H1 (cell line): ENCODE data around the gene LRBA. TPM values are rescaled to one million over a fixed set of nuclear protein-coding genes. Genes with fewer than 3 reads are reported as not detected.

Experiments used
- CTCF ChIA-PET: fragments of 300-600 bp; sonication (Branson Sonifier 250); formaldehyde crosslinking; loops from one replicate; lab custom pipeline; 2021; ENCODE audit not compliant: partially characterized antibody; lab: Charles Lee
- POLR2A ChIA-PET: fragments of 300-600 bp; sonication (Branson Sonifier 250); formaldehyde crosslinking; loops from one replicate; lab custom pipeline; 2021; ENCODE audit warnings: inconsistent platforms; ENCODE audit not compliant: partially characterized antibody; lab: Charles Lee
- DNase-seq, 2 experiments: peaks; one replicate each; pipeline versions ENCODE4 v3.0.0 to v3.0.0-alpha.2; 2010 to 2022; ENCODE audit warnings: low spot score in 2 of 2, low read depth in 1 of 2, mixed read lengths in 1 of 2
- FAIRE-seq: peaks from 2 replicates; lab custom pipeline; 2011; peaks lifted over from hg19 to GRCh38; lab: Jason Lieb, UNC
- H2AFZ ChIP-seq: 2 replicates; pipeline ENCODE4 v1.8.1; 2012; ENCODE audit warnings: low read length, inconsistent platforms
- H2AK5ac ChIP-seq: 2 replicates; pipeline ENCODE4 v1.6.1; 2013; ENCODE audit warnings: low read depth, low read length
- H2BK120ac ChIP-seq: replicated peaks from 2 replicates; pipeline ENCODE3; 2013; ENCODE audit warnings: low read depth, low read length, inconsistent platforms
- H2BK12ac ChIP-seq: 2 replicates; pipeline ENCODE4 v1.6.1; 2013; ENCODE audit warnings: low read depth, low read length
- H2BK15ac ChIP-seq: 2 replicates; pipeline ENCODE4 v1.6.1; 2013; ENCODE audit warnings: low read length
- H2BK20ac ChIP-seq: 2 replicates; pipeline ENCODE4 v1.6.1; 2013; ENCODE audit warnings: low read length
- H2BK5ac ChIP-seq: 2 replicates; pipeline ENCODE4 v1.6.1; 2013; ENCODE audit warnings: low read depth, low read length
- H3K14ac ChIP-seq: 2 replicates; pipeline ENCODE4 v1.6.1; 2013; ENCODE audit warnings: inconsistent platforms; ENCODE audit not compliant: insufficient read length
- H3K18ac ChIP-seq: 2 replicates; pipeline ENCODE4 v1.6.1; 2013; ENCODE audit warnings: low read length; ENCODE audit errors: extremely low read depth
- H3K23ac ChIP-seq: 2 replicates; pipeline ENCODE4 v1.6.1; 2013; ENCODE audit warnings: inconsistent platforms; ENCODE audit not compliant: insufficient read length
- H3K23me2 ChIP-seq: 2 replicates; pipeline ENCODE4 v1.6.1; 2013; ENCODE audit warnings: low read depth, low read length
- H3K27ac ChIP-seq: 2 replicates; pipeline ENCODE4 v1.6.1; 2011; ENCODE audit warnings: low read depth, low read length, inconsistent platforms
- H3K27me3 ChIP-seq, 4 experiments: replicated peaks in 1 of 4; 1 replicate in 1 of 4; 2 replicates in 3 of 4; pipeline versions ENCODE4 v1.6.1 to v1.8.1; 2011 to 2013; ENCODE audit warnings: low read length in 3 of 4, mild to moderate bottlenecking in 3 of 4, inconsistent platforms in 2 of 4, mixed read lengths in 2 of 4, moderate library complexity in 1 of 4; ENCODE audit not compliant: control insufficient read depth in 3 of 4, insufficient read depth in 3 of 4; ENCODE audit errors: extremely low read depth in 1 of 4
- H3K36me3 ChIP-seq, 4 experiments: 2 replicates each; pipeline versions ENCODE4 v1.6.1 to v1.8.1; 2011 to 2013; ENCODE audit warnings: mild to moderate bottlenecking in 4 of 4, low read length in 3 of 4, moderate library complexity in 2 of 4, control low read depth in 1 of 4, inconsistent platforms in 1 of 4; ENCODE audit not compliant: insufficient read depth in 4 of 4, control insufficient read depth in 2 of 4
- H3K4ac ChIP-seq: replicated peaks from 2 replicates; pipeline ENCODE3; 2013; ENCODE audit warnings: low read length, low read depth, mixed read lengths, inconsistent platforms; ENCODE audit not compliant: insufficient read length
- H3K4me1 ChIP-seq, 4 experiments: replicated peaks in 1 of 4; 1 replicate in 1 of 4; 2 replicates in 3 of 4; pipeline versions ENCODE4 v1.6.1 to v1.8.1; 2011 to 2013; ENCODE audit warnings: low read length in 3 of 4, inconsistent platforms in 2 of 4, mixed read lengths in 1 of 4; ENCODE audit not compliant: insufficient read depth in 4 of 4, control insufficient read depth in 3 of 4
- H3K4me2 ChIP-seq, 2 experiments: 2 replicates each; pipeline versions ENCODE4 v1.6.1 to v1.8.1; 2011 to 2013; ENCODE audit warnings: low read depth in 2 of 2, low read length in 2 of 2, control low read depth in 1 of 2, inconsistent platforms in 1 of 2, mild to moderate bottlenecking in 1 of 2; ENCODE audit not compliant: insufficient read depth in 1 of 2
- H3K4me3 ChIP-seq, 4 experiments: fragments of 200-600, 300-600 bp in 1 of 4; sonication (generic), shearing (Covaris generic), sonication (Bioruptor Twin) in 1 of 4; 2 replicates each; pipeline versions ENCODE4 v1.5.1 to v1.8.1; 2011 to 2016; ENCODE audit warnings: low read length in 4 of 4, low read depth in 3 of 4, control low read depth in 2 of 4, inconsistent platforms in 2 of 4, mild to moderate bottlenecking in 2 of 4, mixed read lengths in 1 of 4, moderate library complexity in 1 of 4; ENCODE audit not compliant: insufficient read depth in 2 of 4; ENCODE audit errors: extremely low read depth in 1 of 4
- H3K56ac ChIP-seq: replicated peaks from 2 replicates; pipeline ENCODE3; 2013; ENCODE audit warnings: low read depth, mild to moderate bottlenecking, mixed read lengths, low read length, inconsistent platforms; ENCODE audit not compliant: insufficient read length
- H3K79me1 ChIP-seq: 2 replicates; pipeline ENCODE4 v1.6.1; 2013; ENCODE audit warnings: low read depth, low read length, control low read depth
- H3K79me2 ChIP-seq, 2 experiments: 2 replicates each; pipeline versions ENCODE4 v1.6.1 to v1.8.1; 2012 to 2013; ENCODE audit warnings: low read length in 2 of 2, mild to moderate bottlenecking in 2 of 2, inconsistent platforms in 1 of 2; ENCODE audit not compliant: insufficient read depth in 2 of 2, control insufficient read depth in 1 of 2
- H3K9ac ChIP-seq, 4 experiments: replicated peaks in 1 of 4; 1 replicate in 1 of 4; 2 replicates in 3 of 4; pipeline versions ENCODE4 v1.6.1 to v1.8.1; 2011 to 2013; ENCODE audit warnings: low read depth in 3 of 4, low read length in 3 of 4, control low read depth in 2 of 4, mild to moderate bottlenecking in 2 of 4, moderate library complexity in 2 of 4, inconsistent platforms in 1 of 4; ENCODE audit errors: extremely low read depth in 1 of 4
- H3K9me3 ChIP-seq, 2 experiments: 2 replicates each; pipeline versions ENCODE4 v1.6.1 to v1.8.1; 2012 to 2013; ENCODE audit warnings: mild to moderate bottlenecking in 2 of 2, moderate library complexity in 2 of 2, control low read depth in 1 of 2, inconsistent platforms in 1 of 2, low read depth in 1 of 2, low read length in 1 of 2, mixed read lengths in 1 of 2; ENCODE audit not compliant: insufficient read depth in 2 of 2
- H4K20me1 ChIP-seq, 2 experiments: replicated peaks in 1 of 2; 2 replicates each; pipeline versions ENCODE3 to v1.8.1; 2011 to 2013; ENCODE audit warnings: inconsistent platforms in 2 of 2, low read length in 2 of 2, mild to moderate bottlenecking in 1 of 2; ENCODE audit not compliant: insufficient read depth in 2 of 2, control insufficient read depth in 1 of 2
- H4K5ac ChIP-seq: 2 replicates; pipeline ENCODE4 v1.6.1; 2013; ENCODE audit warnings: low read length, low read depth, mixed read lengths, inconsistent platforms; ENCODE audit not compliant: insufficient read length
- H4K8ac ChIP-seq: 2 replicates; pipeline ENCODE4 v1.8.0; 2013; ENCODE audit warnings: mild to moderate bottlenecking, moderate library complexity, low read length, inconsistent platforms; ENCODE audit not compliant: insufficient read depth; ENCODE audit errors: extremely low read depth
- H4K91ac ChIP-seq: replicated peaks from 2 replicates; pipeline ENCODE3; 2013; ENCODE audit warnings: low read length, mixed read lengths, inconsistent platforms; ENCODE audit not compliant: insufficient read length
- CTBP2 ChIP-seq: IDR thresholded peaks from 2 replicates; pipeline ENCODE4 v1.7.0; 2011; ENCODE audit warnings: borderline replicate concordance, mild to moderate bottlenecking, moderate library complexity, mixed read lengths, low read length; ENCODE audit not compliant: insufficient read depth, insufficient read length
- SIN3A ChIP-seq, 2 experiments: IDR thresholded peaks in 1 of 2; conservative IDR thresholded peaks in 1 of 2; 2 replicates each; pipeline ENCODE4 v1.6.1; 2011 to 2012; ENCODE audit warnings: low read length in 2 of 2, improper control_type of control experiment in 1 of 2, low read depth in 1 of 2, mild to moderate bottlenecking in 1 of 2
- TAF1 ChIP-seq: IDR thresholded peaks from 2 replicates; pipeline ENCODE4 v1.6.1; 2011; ENCODE audit warnings: mild to moderate bottlenecking, low read depth, low read length
- WGBS, 2 experiments: shearing (Covaris generic) in 1 of 2; methylation state at CpG; one replicate each; pipeline versions ENCODE4 v1.1.6 to v1.1.7; 2013 to 2015; ENCODE audit warnings: low lambda C conversion rate in 2 of 2, mixed read lengths in 2 of 2, inconsistent platforms in 1 of 2, low coverage in 1 of 2, missing lambda C conversion rate in 1 of 2; ENCODE audit not compliant: insufficient replicate concordance in 2 of 2, insufficient coverage in 1 of 2, insufficient read length in 1 of 2; ENCODE audit errors: extremely low coverage in 1 of 2, missing lambda C conversion rate in 1 of 2; 5-methylcytosine and 5-hydroxymethylcytosine counted together
- polyA plus RNA-seq, 7 experiments: library from polyadenylated mRNA; depleted of rRNA in 3 of 7; stranded (reverse) in 5 of 7; unstranded in 2 of 7; fragments of >200 nt in 5 of 7; fragments of 200-250 nt in 2 of 7; gene quantifications; 1 replicate in 5 of 7; 2 replicates in 1 of 7; 4 replicates in 1 of 7; pipeline versions ENCODE4 v1.2.1 to v1.2.3, GENCODE V29; 2011 to 2013; ENCODE audit warnings: missing spikeins in 2 of 7, mixed read lengths in 2 of 7
- total RNA-seq: library from RNA; stranded (reverse); fragmentation: NEBNext Ultra II Directional; extraction: Animal tissue kit (Norgen Biotek cat#: 25700); gene quantifications from 2 replicates; pipeline ENCODE4 v1.2.1, GENCODE V29; 2021

LRBA gene
- total and polyA plus RNA-seq, 2 of the 8 experiments (the other 6 are each of a cell fraction or from before 2014, with no cell fraction given) = 54.6 to 83.2 TPM

GRCh38 chr4:150781191-150781590 is 233.9 kb downstream of the LRBA start:
- no peak overlapping the region for H3K14ac ChIP-seq
- H3K4me3 ChIP-seq = no peak overlapping the region
- no peak for DNase-seq
- FAIRE-seq = no peak
- no peak overlapping the region for H4K91ac ChIP-seq
- H4K20me1 ChIP-seq = no peaks in the 10 kb centered on the region
- H4K5ac ChIP-seq = no peak overlapping the region
- no peaks in the 10 kb centered on the region for H3K23me2 ChIP-seq
- no peak overlapping the region for H3K56ac ChIP-seq
- no peak overlapping the region for H2BK120ac ChIP-seq
- no peak overlapping the region for H2AK5ac ChIP-seq
- TF ChIP-seq SIN3A (conservative IDR thresholded peaks at IDR 0.05 in 1 of 2, IDR thresholded peaks at IDR 0.05 in 1 of 2; ENCODE audit: low read depth in 1 of 2, low read length in 2 of 2) = no peak
- no peak for TF ChIP-seq TAF1
- no peak for TF ChIP-seq CTBP2
- H3K9ac ChIP-seq = no peak overlapping the region
- H3K4me2 ChIP-seq = no peak overlapping the region
- no peak overlapping the region for H3K27ac ChIP-seq
- ChIA-PET POLR2A (no interaction called here), CTCF (interaction anchor here (0.7 kb wide), 1 partner anchor 58 kb away, joined by 3 read pairs; no protein-coding TSS in a partner anchor)
- no peaks in the 10 kb centered on the region for H3K79me1 ChIP-seq
- H3K36me3 ChIP-seq = no peaks in the 10 kb centered on the region
- H2AFZ ChIP-seq = no peak overlapping the region
- no peak overlapping the region for H3K4ac ChIP-seq
- no peak overlapping the region for H2BK20ac ChIP-seq
- H3K79me2 ChIP-seq = no peaks in the 10 kb centered on the region
- no peak overlapping the region for H2BK15ac ChIP-seq
- no peaks in the 10 kb centered on the region for H3K9me3 ChIP-seq
- no peaks in the 10 kb centered on the region for H3K27me3 ChIP-seq
- H3K23ac ChIP-seq = no peak overlapping the region
- 94% methylated on average over 6 of the region's 6 CpGs; no CpG with 5 or more reads in 1 of the 2 experiments for WGBS, 2 experiments
- no peak overlapping the region for H2BK12ac ChIP-seq
- H3K4me1 ChIP-seq = peaks cover 0 to 8% (median 0%) of the 10 kb centered on the region in 4 experiments; a peak in 2 of 7 replicates
- H3K18ac ChIP-seq = no peak overlapping the region
- H2BK5ac ChIP-seq = no peak overlapping the region
- H4K8ac ChIP-seq = no peak overlapping the region
